ENCODE results near the gene TUSC2.

The TUSC2 gene

DNA sequence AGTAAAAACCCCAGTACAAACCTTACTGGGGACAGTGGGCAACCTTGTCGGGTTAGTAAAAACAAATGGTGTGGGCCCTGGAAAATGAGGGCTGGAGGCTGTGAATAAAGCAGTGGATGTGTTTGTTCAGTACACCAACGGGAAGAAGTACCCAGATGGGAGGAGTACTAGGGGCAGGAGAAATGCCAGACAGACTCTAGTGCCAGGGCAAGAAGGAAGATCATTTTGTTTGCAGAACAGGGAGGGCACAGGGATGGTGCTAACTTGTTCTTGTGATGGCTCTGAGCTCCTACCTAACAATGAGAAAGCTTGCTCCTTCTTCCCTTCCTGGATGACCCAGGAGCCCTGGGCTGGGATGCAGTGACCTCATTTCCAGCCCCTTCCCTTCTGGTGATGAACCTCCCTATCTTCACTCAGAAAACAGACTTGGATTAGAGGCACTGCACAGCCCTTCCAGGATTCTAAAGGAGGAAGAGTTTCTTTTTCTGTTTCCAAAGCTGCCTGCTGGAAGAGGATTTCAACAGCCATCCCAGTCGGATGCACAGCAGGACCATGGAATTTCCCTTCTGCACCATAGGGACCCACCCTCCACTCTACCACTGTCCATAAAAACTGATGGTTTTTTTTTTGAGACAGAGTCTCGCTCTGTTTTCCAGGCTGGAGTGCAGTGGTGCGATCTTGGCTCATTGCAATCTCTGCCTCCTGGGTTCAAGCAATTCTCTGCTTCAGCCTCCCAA is 6.5 kb upstream of the TUSC2 start:
- DNase-seq = no peak

- no peak for DNase-seq
Measured at GRCh38 chr3:50333744-50334328, 5.8 kb upstream of the TUSC2 start.

DNA sequence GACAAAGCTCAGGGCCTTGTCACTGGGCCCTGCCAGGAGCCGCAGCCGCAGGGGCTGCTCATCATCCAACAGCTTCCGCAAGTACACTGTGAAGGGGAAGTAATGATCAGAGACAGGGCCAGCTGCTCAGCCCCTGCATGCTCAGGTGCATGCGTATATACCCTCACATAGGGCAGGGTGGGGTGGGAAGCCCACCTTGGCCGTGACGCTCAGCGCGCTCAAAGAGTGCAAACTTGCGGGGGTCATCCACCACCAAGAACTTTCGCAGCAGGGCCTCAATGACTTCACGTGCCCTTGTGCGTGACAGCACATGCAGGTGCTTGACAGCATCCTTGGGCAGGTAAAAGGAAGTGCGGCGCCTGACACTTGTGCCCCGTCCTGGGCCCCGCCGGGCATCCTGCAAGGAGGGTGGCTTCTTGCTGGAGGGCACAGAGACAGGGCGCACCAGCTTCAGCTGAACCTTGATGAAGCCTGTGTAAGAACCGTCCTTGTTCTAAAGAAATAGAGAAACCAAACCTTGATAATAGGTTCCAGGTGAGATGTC is 3.4 kb upstream of the TUSC2 start:
- no peak for DNase-seq

DNA sequence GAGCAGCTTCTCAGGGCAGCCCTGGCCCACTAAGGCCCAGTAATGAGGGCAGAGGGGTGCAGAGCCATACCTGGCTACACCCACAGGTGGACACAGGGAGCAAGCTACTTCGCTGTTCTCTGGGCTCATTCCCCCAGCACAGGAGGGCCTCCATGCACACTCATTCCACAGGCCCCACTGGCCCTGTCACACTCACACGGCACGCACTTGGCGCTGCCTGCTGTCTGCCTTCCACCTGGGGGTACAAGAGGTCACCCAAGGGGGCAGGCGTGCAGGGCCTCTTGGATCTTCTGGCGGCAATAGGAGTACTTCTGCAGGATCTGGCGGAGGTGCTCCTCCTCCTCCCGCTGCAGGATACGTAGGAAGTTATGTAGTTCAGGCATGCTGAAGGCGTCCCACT is 2.3 kb upstream of the TUSC2 start:
- no peak for DNase-seq

DNA sequence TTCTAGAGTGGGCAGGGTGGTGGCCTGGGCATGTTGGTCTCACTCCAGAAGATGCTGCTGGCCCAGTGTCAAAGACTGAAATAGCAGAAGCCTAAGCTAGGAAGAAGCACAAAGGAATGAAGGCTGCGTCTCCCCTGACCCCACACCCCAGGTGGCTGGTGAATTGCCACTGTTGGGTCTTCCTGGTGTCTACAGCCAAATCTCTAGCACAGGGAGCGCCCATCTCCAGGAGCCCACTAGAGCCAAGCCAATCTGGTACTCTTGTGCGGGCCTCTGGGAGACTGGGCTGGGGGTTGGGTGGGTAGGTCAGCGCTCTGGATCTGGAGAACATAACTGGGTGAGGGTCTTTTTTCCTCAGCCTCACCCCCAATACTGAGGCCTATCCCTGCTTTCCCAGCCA is 894 bp downstream of the TUSC2 start:
- no peak for DNase-seq

- DNase-seq = no peak
Measured at GRCh38 chr3:50326182-50326541, 1.9 kb downstream of the TUSC2 start.

GRCh38 chr3:50325497-50326181 is 2.4 kb downstream of the TUSC2 start:
- no peak for DNase-seq

GRCh38 chr3:50325113-50325480 is 2.9 kb downstream of the TUSC2 start:
- no peak for DNase-seq

DNA sequence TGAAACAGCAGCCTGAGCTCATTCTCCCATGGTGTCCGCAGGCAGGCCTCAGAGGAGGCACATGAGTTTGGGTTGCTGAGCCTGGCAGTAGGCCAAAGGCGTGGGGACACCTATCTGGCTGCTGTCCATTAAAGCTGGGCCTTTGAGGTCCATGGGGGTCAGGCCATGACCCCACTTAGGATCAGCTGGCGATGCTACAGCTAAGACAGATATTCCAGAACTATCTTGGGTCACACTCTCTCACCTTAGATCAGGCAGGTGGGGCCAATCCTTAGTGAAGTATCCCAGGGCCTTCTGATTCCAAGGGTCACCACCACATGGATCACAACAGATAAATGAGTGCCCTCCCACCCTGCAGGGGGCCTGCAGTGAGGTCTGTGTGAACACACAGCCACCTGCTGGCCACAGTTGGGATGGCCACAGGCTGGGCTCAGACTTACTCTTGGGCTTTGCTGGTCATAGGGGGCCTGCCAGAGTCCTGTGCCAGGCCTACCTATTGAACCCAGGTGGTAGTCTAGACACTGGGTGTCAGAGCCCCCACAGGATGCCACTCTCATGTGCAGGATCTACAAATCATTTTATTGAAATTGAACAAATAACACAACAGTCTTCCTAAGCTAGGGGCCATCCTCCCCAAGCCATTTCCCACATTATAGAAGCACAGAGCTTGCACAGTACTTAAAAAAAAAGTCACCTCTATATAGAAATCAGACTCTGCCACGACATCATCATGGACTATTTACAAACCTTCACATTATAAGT is 3.5 kb downstream of the TUSC2 start:
- DNase-seq = no peak

GRCh38 chr3:50323614-50324199 is 4.3 kb downstream of the TUSC2 start:
- no peak for DNase-seq

- DNase-seq = no peak
Measured at GRCh38 chr3:50323092-50323600, 4.9 kb downstream of the TUSC2 start.

- no peak for DNase-seq
Measured at GRCh38 chr3:50322386-50323091, 5.5 kb downstream of the TUSC2 start, which contains the start of gene HYAL2. TSS of gene HYAL2 (minus strand) at chr3:50322745. CDS start at chr3:50320489, 2,256 bp downstream.

DNA sequence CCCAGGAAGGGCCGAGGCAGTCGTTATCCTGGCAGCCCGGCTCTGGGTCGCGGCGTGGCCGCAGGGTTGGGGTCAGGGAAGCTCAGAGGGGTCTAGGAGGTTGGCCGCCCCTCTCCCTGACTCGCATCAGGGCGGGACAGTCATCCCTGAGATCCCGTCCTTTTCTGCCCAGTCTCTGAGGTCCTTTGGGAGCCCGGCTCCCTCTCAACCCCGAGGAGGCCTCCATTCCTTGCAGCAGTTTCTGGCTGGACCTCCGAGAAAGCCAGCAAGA is 6.0 kb downstream of the TUSC2 start:
- no peak for DNase-seq

- DNase-seq = no peak
Measured at GRCh38 chr3:50321336-50322114, 6.5 kb downstream of the TUSC2 start.

- DNase-seq = no peak
Measured at GRCh38 chr3:50320853-50321335, 7.1 kb downstream of the TUSC2 start.

- DNase-seq = no peak
Measured at GRCh38 chr3:50319894-50320625, 8.0 kb downstream of the TUSC2 start.

DNA sequence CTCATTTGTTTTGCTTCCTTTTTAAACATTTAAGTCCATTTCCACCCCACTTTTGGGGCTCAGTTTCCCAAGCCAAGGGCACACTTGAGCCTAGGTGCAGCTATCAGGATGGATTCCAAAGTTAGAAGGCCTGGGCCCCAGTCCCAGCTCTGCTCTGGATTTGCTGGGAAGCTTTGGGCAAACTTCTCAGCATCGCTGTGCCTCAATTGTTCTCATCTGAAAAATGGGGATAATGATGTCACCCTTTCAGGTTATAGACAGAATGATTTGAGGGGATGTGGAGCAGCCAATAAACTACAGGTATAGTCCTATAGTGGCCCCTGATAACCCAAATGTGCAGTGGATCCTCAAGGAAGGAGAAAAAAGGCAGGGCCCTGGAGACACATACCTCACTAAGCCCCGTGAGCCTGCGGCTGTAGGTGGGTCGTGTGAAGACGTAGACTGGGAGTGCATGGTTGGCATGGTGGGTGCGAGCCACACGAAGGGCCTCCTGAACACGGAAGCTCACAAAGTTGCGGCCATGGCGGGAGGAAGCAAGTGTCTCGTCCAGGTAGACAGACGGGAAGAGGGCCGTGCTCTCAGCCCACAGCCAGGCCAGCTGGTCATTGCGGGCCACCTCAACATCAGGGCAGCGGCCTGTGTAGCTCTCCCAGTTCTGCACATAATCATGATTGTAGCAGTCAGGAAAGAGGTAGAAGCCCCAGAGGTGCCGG is 8.7 kb downstream of the TUSC2 start:
- no peak for DNase-seq

DNA sequence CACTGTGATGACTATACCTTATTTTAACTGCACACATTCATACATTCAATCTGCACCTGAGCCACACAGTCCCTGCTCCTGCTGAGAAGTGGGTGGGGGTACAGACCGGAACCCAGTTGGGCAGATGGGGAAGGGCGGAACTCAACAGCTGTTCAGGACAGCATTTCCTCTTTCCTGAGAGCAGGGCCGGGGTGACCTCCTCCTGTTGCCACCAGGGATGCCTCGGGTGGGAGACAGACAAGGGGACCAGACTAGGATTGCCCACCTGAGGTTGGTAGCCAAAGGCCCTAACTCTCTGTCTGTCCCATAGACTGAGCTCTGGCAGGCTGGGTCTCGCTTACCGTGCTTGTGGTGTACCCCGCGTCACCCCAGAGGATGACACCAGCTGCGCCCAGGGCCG is 9.4 kb downstream of the TUSC2 start:
- no peak for DNase-seq

DNA sequence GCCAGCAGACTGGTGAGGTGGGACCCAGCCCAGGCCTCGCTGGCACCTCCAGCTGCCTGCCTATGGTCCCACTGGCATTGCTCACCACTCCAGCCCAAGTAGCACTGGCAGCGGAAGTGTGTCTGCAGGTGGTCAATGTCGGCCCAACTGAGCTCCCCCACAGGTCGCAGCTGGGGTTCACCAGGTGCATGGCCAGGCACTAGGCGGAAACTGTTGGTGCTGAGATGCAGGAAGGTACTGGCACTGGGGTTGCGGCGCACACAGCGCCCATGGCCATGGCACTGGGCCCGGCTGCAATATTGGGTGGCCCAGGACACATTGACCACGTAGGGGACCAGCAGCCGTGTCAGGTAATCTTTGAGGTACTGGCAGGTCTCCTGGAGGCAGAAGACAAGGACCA is 9.9 kb downstream of the TUSC2 start:
- DNase-seq = no peak

- no peak for DNase-seq
Measured at GRCh38 chr3:50317300-50317699, 10.7 kb downstream of the TUSC2 start.

All from NCI-H2081 treated with DMSO at 0.1 percent for 48 hours (cell line).